ENCODE results near the gene SBF2.
"Not testable (repeated sequence)": the region's sequence is repeated elsewhere in the genome, so short reads cannot be mapped to it uniquely, and the experiment has no call there.

SBF2 gene

GRCh38 chr11:10048350-10048749 lies 245.7 kb downstream of the SBF2 start:
- DNase-seq: no peak

GRCh38 chr11:10044618-10045017 lies 249.4 kb downstream of the SBF2 start:
- no peak for DNase-seq

- DNase-seq: no peak
Observed at GRCh38 chr11:10042699-10043098, 251.3 kb downstream of the SBF2 start.

GRCh38 chr11:10041748-10042446 lies 252.1 kb downstream of the SBF2 start:
- no peak for DNase-seq

GRCh38 chr11:10041332-10041731 lies 252.7 kb downstream of the SBF2 start:
- no peak for DNase-seq

- DNase-seq: no peak
Observed at GRCh38 chr11:10038521-10039302, 255.3 kb downstream of the SBF2 start.

- not testable (repeated sequence) for DNase-seq
Observed at GRCh38 chr11:10035932-10036331, 258.1 kb downstream of the SBF2 start.

- no peak for DNase-seq
Observed at GRCh38 chr11:10032935-10033334, 261.1 kb downstream of the SBF2 start.

GRCh38 chr11:10030122-10030490 lies 263.9 kb downstream of the SBF2 start:
- no peak for DNase-seq

- no peak for DNase-seq
Observed at GRCh38 chr11:10029386-10030121, 264.5 kb downstream of the SBF2 start.

- no peak for DNase-seq
Observed at GRCh38 chr11:10026514-10026913, 267.5 kb downstream of the SBF2 start.

- DNase-seq: no peak
Observed at GRCh38 chr11:10023212-10023611, 270.8 kb downstream of the SBF2 start.

- DNase-seq: no peak
Observed at GRCh38 chr11:10022764-10023163, 271.3 kb downstream of the SBF2 start.

GRCh38 chr11:10021563-10021962 lies 272.5 kb downstream of the SBF2 start:
- DNase-seq: peak; percentile 61 to 70

- DNase-seq: no peak
Observed at GRCh38 chr11:10019906-10020682, 273.9 kb downstream of the SBF2 start.

GRCh38 chr11:10017911-10018310 lies 276.1 kb downstream of the SBF2 start:
- DNase-seq: no peak

GRCh38 chr11:10017050-10017449 lies 277.0 kb downstream of the SBF2 start:
- DNase-seq: no peak

GRCh38 chr11:10012068-10012467 lies 282.0 kb downstream of the SBF2 start:
- DNase-seq: no peak

- DNase-seq: no peak
Observed at GRCh38 chr11:10005955-10006525, 288.0 kb downstream of the SBF2 start.

GRCh38 chr11:10004526-10005113 lies 289.4 kb downstream of the SBF2 start:
- DNase-seq: no peak

- no peak for DNase-seq
Observed at GRCh38 chr11:10002221-10002620, 291.8 kb downstream of the SBF2 start.

GRCh38 chr11:9992306-9992705 lies 301.7 kb downstream of the SBF2 start:
- no peak for DNase-seq

All from NCI-H1930 (cell line).